Mesodermal cell (in vitro differentiated cells): ENCODE measurements around the gene CCDC158.

ENCODE experiments used
- H3K27ac ChIP-seq: 2 replicates; pipeline ENCODE4 v1.7.0; 2013; ENCODE audit warnings: mild to moderate bottlenecking, low read depth, low read length, moderate library complexity; ENCODE audit not compliant: severe bottlenecking
- H3K36me3 ChIP-seq: 2 replicates; pipeline ENCODE4 v1.7.1; 2013; ENCODE audit warnings: mild to moderate bottlenecking, low read length, moderate library complexity; ENCODE audit not compliant: control insufficient read depth, insufficient read depth
- H3K4me1 ChIP-seq: one replicate; pipeline ENCODE4 v1.7.1; 2013; ENCODE audit warnings: mild to moderate bottlenecking, low read length; ENCODE audit not compliant: insufficient read depth, control insufficient read depth, poor library complexity, severe bottlenecking
- H3K4me3 ChIP-seq: 2 replicates; pipeline ENCODE4 v1.7.0; 2013; ENCODE audit warnings: low read length, control low read depth, mild to moderate bottlenecking; ENCODE audit not compliant: insufficient read depth, poor library complexity, severe bottlenecking; ENCODE audit errors: extremely low read depth
- H3K9me3 ChIP-seq: 2 replicates; pipeline ENCODE4 v1.7.1; 2013; ENCODE audit warnings: mild to moderate bottlenecking, low read length, moderate library complexity; ENCODE audit not compliant: control insufficient read depth
- WGBS, 2 experiments: methylation state at CpG; one replicate each; pipeline ENCODE4 v1.1.5; 2013; ENCODE audit warnings: missing lambda C conversion rate in 2 of 2; ENCODE audit not compliant: insufficient coverage in 2 of 2; 5-methylcytosine and 5-hydroxymethylcytosine counted together

CCDC158 gene

GRCh38 chr4:76280488-76281441, 140.2 kb downstream of the CCDC158 start:
- Histone ChIP-seq H3K4me3 (no peak overlapping the region), H3K9me3 (no peaks in the 10 kb centered on the region), H3K27ac (no peak overlapping the region), H3K4me1 (no peaks in the 10 kb centered on the region), H3K36me3 (no peaks in the 10 kb centered on the region)
- WGBS, 2 experiments: 83 to 96% methylated on average over 5 to 6 of the region's 6 CpGs

GRCh38 chr4:76279462-76279861, 141.5 kb downstream of the CCDC158 start:
- H3K27ac ChIP-seq: no peak overlapping the region
- WGBS, 2 experiments: 86 to 91% methylated on average over 1 to 3 of the region's 4 CpGs
- H3K4me3 ChIP-seq: no peak overlapping the region
- no peaks in the 10 kb centered on the region for H3K36me3 ChIP-seq
- H3K9me3 ChIP-seq: no peaks in the 10 kb centered on the region
- H3K4me1 ChIP-seq: no peaks in the 10 kb centered on the region

GRCh38 chr4:76278583-76278982, 142.4 kb downstream of the CCDC158 start:
- whole genome bisulfite sequencing, 2 experiments: no CpG with 5 or more reads among the region's 1 CpG
- Histone ChIP-seq H3K9me3 (no peaks in the 10 kb centered on the region), H3K4me3 (no peak overlapping the region), H3K4me1 (no peaks in the 10 kb centered on the region), H3K27ac (no peak overlapping the region), H3K36me3 (no peaks in the 10 kb centered on the region)

GRCh38 chr4:76277667-76278066, 143.3 kb downstream of the CCDC158 start:
- H3K4me1 ChIP-seq: no peaks in the 10 kb centered on the region
- no peak overlapping the region for H3K4me3 ChIP-seq
- WGBS, 2 experiments: no CpG with 5 or more reads among the region's 1 CpG
- no peak overlapping the region for H3K27ac ChIP-seq
- no peaks in the 10 kb centered on the region for H3K9me3 ChIP-seq
- H3K36me3 ChIP-seq: no peaks in the 10 kb centered on the region

- no peaks in the 10 kb centered on the region for H3K4me1 ChIP-seq
- no peak overlapping the region for H3K27ac ChIP-seq
- no peak overlapping the region for H3K4me3 ChIP-seq
- 86 to 97% methylated on average over 6 of the region's 9 CpGs for WGBS, 2 experiments
- no peaks in the 10 kb centered on the region for H3K9me3 ChIP-seq
- no peaks in the 10 kb centered on the region for H3K36me3 ChIP-seq
Observed at GRCh38 chr4:76276813-76277212, 144.1 kb downstream of the CCDC158 start.

GRCh38 chr4:76275486-76276124, 145.3 kb downstream of the CCDC158 start:
- H3K4me1 ChIP-seq: no peaks in the 10 kb centered on the region
- 81 to 100% methylated on average over 1 to 2 of the region's 3 CpGs for WGBS, 2 experiments
- no peak overlapping the region for H3K4me3 ChIP-seq
- H3K27ac ChIP-seq: no peak overlapping the region
- H3K9me3 ChIP-seq: no peaks in the 10 kb centered on the region
- H3K36me3 ChIP-seq: no peaks in the 10 kb centered on the region

GRCh38 chr4:76272999-76273398, 147.9 kb downstream of the CCDC158 start:
- 100% methylated on average over 1 of the region's 5 CpGs; no CpG with 5 or more reads in 1 of the 2 experiments for WGBS, 2 experiments
- H3K36me3 ChIP-seq: no peaks in the 10 kb centered on the region
- no peak overlapping the region for H3K4me3 ChIP-seq
- no peak overlapping the region for H3K27ac ChIP-seq
- no peaks in the 10 kb centered on the region for H3K4me1 ChIP-seq
- no peaks in the 10 kb centered on the region for H3K9me3 ChIP-seq

- no peak overlapping the region for H3K4me3 ChIP-seq
- H3K9me3 ChIP-seq: no peaks in the 10 kb centered on the region
- H3K27ac ChIP-seq: no peak overlapping the region
Observed at GRCh38 chr4:76272582-76272981, 148.4 kb downstream of the CCDC158 start.

GRCh38 chr4:76272073-76272472, 148.9 kb downstream of the CCDC158 start:
- no peaks in the 10 kb centered on the region for H3K9me3 ChIP-seq
- H3K4me1 ChIP-seq: no peaks in the 10 kb centered on the region
- H3K27ac ChIP-seq: no peak overlapping the region
- H3K4me3 ChIP-seq: no peak overlapping the region
- H3K36me3 ChIP-seq: no peaks in the 10 kb centered on the region

More at GRCh38 chr4:76272582-76272981, 148.4 kb downstream of the CCDC158 start:
- no CpG with 5 or more reads among the region's 1 CpG for WGBS, 2 experiments
- Histone ChIP-seq H3K4me1 (no peaks in the 10 kb centered on the region), H3K36me3 (no peaks in the 10 kb centered on the region)

- no peak overlapping the region for H3K4me3 ChIP-seq
- no peak overlapping the region for H3K27ac ChIP-seq
- WGBS, 2 experiments: 88 to 89% methylated on average over 5 to 6 of the region's 6 CpGs
- H3K9me3 ChIP-seq: no peaks in the 10 kb centered on the region
- no peaks in the 10 kb centered on the region for H3K4me1 ChIP-seq
- H3K36me3 ChIP-seq: no peaks in the 10 kb centered on the region
Observed at GRCh38 chr4:76271248-76271647, 149.7 kb downstream of the CCDC158 start.
